H9 (cell line): ENCODE measurements around the gene CELA2B. TPM values are rescaled to one million over a fixed set of nuclear protein-coding genes. Genes with fewer than 3 reads are reported as not detected.

Experiments used
- DNase-seq: peaks from one replicate; pipeline ENCODE4 v3.0.0-alpha.2; 2017
- H2AFZ ChIP-seq: one replicate; pipeline ENCODE4 v1.6.1; 2013; ENCODE audit warnings: mild to moderate bottlenecking, low read length, control low read depth, moderate library complexity
- H2AK5ac ChIP-seq: 2 replicates; pipeline ENCODE4 v1.6.1; 2013; ENCODE audit warnings: low read length, control low read depth, mixed read lengths; ENCODE audit not compliant: insufficient read length
- H2BK120ac ChIP-seq: one replicate; pipeline ENCODE4 v1.6.1; 2013; ENCODE audit warnings: low read depth, mild to moderate bottlenecking, low read length, control low read depth, inconsistent platforms; ENCODE audit not compliant: poor library complexity, severe bottlenecking
- H2BK12ac ChIP-seq: 2 replicates; pipeline ENCODE4 v1.6.1; 2013; ENCODE audit warnings: low read length, control low read depth, mixed read lengths, low read depth; ENCODE audit not compliant: insufficient read length
- H2BK15ac ChIP-seq: 2 replicates; pipeline ENCODE4 v1.6.1; 2013; ENCODE audit warnings: low read depth, low read length, control low read depth
- H2BK20ac ChIP-seq: one replicate; pipeline ENCODE4 v1.6.1; 2013; ENCODE audit warnings: low read depth, mild to moderate bottlenecking, low read length, control low read depth, inconsistent platforms; ENCODE audit not compliant: poor library complexity, severe bottlenecking
- H2BK5ac ChIP-seq: 2 replicates; pipeline ENCODE4 v1.6.1; 2013; ENCODE audit warnings: low read length, control low read depth, mixed read lengths; ENCODE audit not compliant: insufficient read length
- H3K14ac ChIP-seq: 2 replicates; pipeline ENCODE4 v1.6.1; 2013; ENCODE audit warnings: low read length, control low read depth; ENCODE audit not compliant: insufficient read depth
- H3K18ac ChIP-seq: 2 replicates; pipeline ENCODE4 v1.6.1; 2013; ENCODE audit warnings: low read depth, mild to moderate bottlenecking, mixed read lengths, low read length, control low read depth; ENCODE audit not compliant: insufficient read length
- H3K23ac ChIP-seq: 2 replicates; pipeline ENCODE4 v1.6.1; 2013; ENCODE audit warnings: low read length, control low read depth, mixed read lengths, low read depth; ENCODE audit not compliant: insufficient read length
- H3K23me2 ChIP-seq: 2 replicates; pipeline ENCODE4 v1.6.1; 2013; ENCODE audit warnings: low read depth, mild to moderate bottlenecking, mixed read lengths, low read length, control low read depth; ENCODE audit not compliant: insufficient read length, poor library complexity, severe bottlenecking
- H3K27ac ChIP-seq: 2 replicates; pipeline ENCODE4 v1.5.1; 2013; ENCODE audit warnings: low read length, control low read depth, mixed read lengths, low read depth; ENCODE audit not compliant: insufficient read length
- H3K27me3 ChIP-seq: 2 replicates; pipeline ENCODE4 v1.6.1; 2013; ENCODE audit warnings: low read length, control low read depth, inconsistent platforms; ENCODE audit not compliant: insufficient read depth
- H3K4ac ChIP-seq: 2 replicates; pipeline ENCODE4 v1.6.1; 2013; ENCODE audit warnings: low read depth, mild to moderate bottlenecking, control low read depth, inconsistent platforms, low read length, moderate library complexity
- H3K4me1 ChIP-seq: 2 replicates; pipeline ENCODE4 v1.6.1; 2013; ENCODE audit warnings: low read length, control low read depth, inconsistent platforms; ENCODE audit not compliant: insufficient read depth
- H3K4me2 ChIP-seq: 2 replicates; pipeline ENCODE4 v1.6.1; 2013; ENCODE audit warnings: low read length, control low read depth, mixed read lengths; ENCODE audit not compliant: insufficient read length, insufficient read depth
- H3K56ac ChIP-seq: 2 replicates; pipeline ENCODE4 v1.6.1; 2013; ENCODE audit warnings: low read depth, mild to moderate bottlenecking, mixed read lengths, low read length, control low read depth; ENCODE audit not compliant: insufficient read length
- H3K79me1 ChIP-seq: 2 replicates; pipeline ENCODE4 v1.6.1; 2013; ENCODE audit warnings: low read depth, mild to moderate bottlenecking, moderate library complexity, low read length, control low read depth, inconsistent platforms; ENCODE audit not compliant: insufficient read depth, poor library complexity, severe bottlenecking
- H3K79me2 ChIP-seq: 2 replicates; pipeline ENCODE4 v1.6.1; 2013; ENCODE audit warnings: low read length, control low read depth, inconsistent platforms; ENCODE audit not compliant: insufficient read depth
- H3K9ac ChIP-seq: 2 replicates; pipeline ENCODE4 v1.6.1; 2013; ENCODE audit warnings: low read length, control low read depth, mixed read lengths; ENCODE audit not compliant: insufficient read length; ENCODE audit errors: extremely low read depth
- H3K9me3 ChIP-seq: one replicate; pipeline ENCODE4 v1.6.1; 2013; ENCODE audit warnings: low read depth, low read length, inconsistent platforms; ENCODE audit not compliant: control insufficient read depth
- H3T11ph ChIP-seq: one replicate; pipeline ENCODE4 v1.6.1; 2013; ENCODE audit warnings: mild to moderate bottlenecking, low read length, control low read depth, inconsistent platforms
- H4K20me1 ChIP-seq: one replicate; pipeline ENCODE4 v1.6.1; 2013; ENCODE audit not compliant: control insufficient read depth, insufficient read length, insufficient read depth
- H4K5ac ChIP-seq: 2 replicates; pipeline ENCODE4 v1.6.1; 2013; ENCODE audit warnings: low read depth, mild to moderate bottlenecking, mixed read lengths, low read length, control low read depth; ENCODE audit not compliant: insufficient read length
- H4K8ac ChIP-seq: replicated peaks from 2 replicates; pipeline ENCODE4 v1.6.1; 2013; ENCODE audit warnings: low read length, control low read depth, mixed read lengths, low read depth; ENCODE audit not compliant: insufficient read length
- H4K91ac ChIP-seq: 2 replicates; pipeline ENCODE4 v1.6.1; 2013; ENCODE audit warnings: low read depth, mild to moderate bottlenecking, moderate library complexity, mixed read lengths, low read length, control low read depth; ENCODE audit not compliant: insufficient read length
- H3K27ac Mint-ChIP-seq, 3 experiments: 2 replicates in 2 of 3; 3 replicates in 1 of 3; pipeline ENCODE4 v1.8.0; 2020 to 2021; ENCODE audit warnings: mixed read lengths in 3 of 3, mild to moderate bottlenecking in 1 of 3, moderate library complexity in 1 of 3
- H3K27me3 Mint-ChIP-seq: 2 replicates; pipeline ENCODE4 v1.8.0; 2021; ENCODE audit warnings: low read depth, mild to moderate bottlenecking, moderate library complexity, mixed read lengths
- H3K36me3 Mint-ChIP-seq, 3 experiments: 2 replicates in 2 of 3; 3 replicates in 1 of 3; pipeline ENCODE4 v1.8.0; 2020 to 2021; ENCODE audit warnings: low read depth in 3 of 3, mixed read lengths in 3 of 3; ENCODE audit not compliant: insufficient read depth in 1 of 3
- H3K4me1 Mint-ChIP-seq, 2 experiments: 2 replicates each; pipeline ENCODE4 v1.8.0; 2020; ENCODE audit warnings: mixed read lengths in 2 of 2
- H3K4me3 Mint-ChIP-seq, 2 experiments: 2 replicates in 1 of 2; 3 replicates in 1 of 2; pipeline ENCODE4 v1.8.0; 2020 to 2021; ENCODE audit warnings: mild to moderate bottlenecking in 2 of 2, mixed read lengths in 2 of 2, moderate library complexity in 1 of 2
- H3K9me3 Mint-ChIP-seq, 2 experiments: 2 replicates in 1 of 2; 3 replicates in 1 of 2; pipeline ENCODE4 v1.8.0; 2020; ENCODE audit warnings: mild to moderate bottlenecking in 2 of 2, mixed read lengths in 2 of 2, moderate library complexity in 1 of 2
- WGBS: extraction: QIAGEN DNeasy Blood & Tissue Kit; methylation state at CpG from one replicate; pipeline ENCODE4 v1.1.7; 2013; ENCODE audit warnings: missing lambda C conversion rate, low lambda C conversion rate, mixed read lengths; ENCODE audit not compliant: insufficient read length; ENCODE audit errors: extremely low coverage; 5-methylcytosine and 5-hydroxymethylcytosine counted together
- total RNA-seq: library from RNA; stranded (reverse); gene quantifications from 2 replicates; pipeline ENCODE4 v1.2.1, GENCODE V29; 2021
- TF ChIP-seq, protein P1 (sequence below): fragments of 200-600 bp; sonication (generic); conservative IDR thresholded peaks from 3 replicates; pipeline ENCODE4 v1.8.0; 2021; ENCODE audit warnings: antibody characterized with exemption, mild to moderate bottlenecking

Gene CELA2B
- total RNA-seq, 1 experiment from 2014 or later = not detected

DNA sequence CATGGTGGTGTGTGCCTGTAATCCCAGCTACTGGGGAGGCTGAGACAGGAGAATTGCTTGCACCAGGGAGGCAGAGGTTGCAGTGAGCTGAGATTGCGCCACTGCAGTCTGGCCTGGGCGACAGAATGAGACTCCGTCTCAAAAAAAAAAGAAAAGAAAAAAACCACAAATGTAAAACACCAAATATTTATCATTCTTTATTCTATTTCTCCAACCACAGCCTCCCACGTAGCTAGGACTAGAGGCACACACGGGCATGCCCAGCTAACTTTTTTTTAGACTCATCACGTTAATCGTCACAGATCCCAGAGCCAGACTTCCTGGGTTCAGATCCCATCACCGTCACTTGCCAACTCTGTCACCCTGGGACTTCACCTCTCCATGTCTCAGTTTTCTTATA is 64.3 kb downstream of the CELA2B start:
- Histone ChIP-seq H3K4me2 (no peak overlapping the region), H3K27me3 (no peaks in the 10 kb centered on the region), H3K23me2 (no peaks in the 10 kb centered on the region), H2AK5ac (no peak overlapping the region), H3T11ph (no peak overlapping the region), H2AFZ (no peak overlapping the region), H3K79me2 (no peaks in the 10 kb centered on the region), H2BK20ac (no peak overlapping the region), H3K27ac (no peak overlapping the region), H4K5ac (no peak overlapping the region), H3K18ac (no peak overlapping the region), H2BK15ac (no peak overlapping the region), H4K91ac (no peak overlapping the region), H3K4ac (no peak overlapping the region), H2BK120ac (no peak overlapping the region), H2BK12ac (no peak overlapping the region), H2BK5ac (no peak overlapping the region), H3K56ac (no peak overlapping the region), H3K14ac (no peak overlapping the region), H3K79me1 (no peaks in the 10 kb centered on the region), H4K8ac (no peak overlapping the region), H4K20me1 (no peaks in the 10 kb centered on the region), H3K9me3 (no peaks in the 10 kb centered on the region), H3K9ac (no peak overlapping the region), H3K4me1 (no peaks in the 10 kb centered on the region), H3K23ac (no peak overlapping the region)
- TF ChIP-seq, protein P1, sequence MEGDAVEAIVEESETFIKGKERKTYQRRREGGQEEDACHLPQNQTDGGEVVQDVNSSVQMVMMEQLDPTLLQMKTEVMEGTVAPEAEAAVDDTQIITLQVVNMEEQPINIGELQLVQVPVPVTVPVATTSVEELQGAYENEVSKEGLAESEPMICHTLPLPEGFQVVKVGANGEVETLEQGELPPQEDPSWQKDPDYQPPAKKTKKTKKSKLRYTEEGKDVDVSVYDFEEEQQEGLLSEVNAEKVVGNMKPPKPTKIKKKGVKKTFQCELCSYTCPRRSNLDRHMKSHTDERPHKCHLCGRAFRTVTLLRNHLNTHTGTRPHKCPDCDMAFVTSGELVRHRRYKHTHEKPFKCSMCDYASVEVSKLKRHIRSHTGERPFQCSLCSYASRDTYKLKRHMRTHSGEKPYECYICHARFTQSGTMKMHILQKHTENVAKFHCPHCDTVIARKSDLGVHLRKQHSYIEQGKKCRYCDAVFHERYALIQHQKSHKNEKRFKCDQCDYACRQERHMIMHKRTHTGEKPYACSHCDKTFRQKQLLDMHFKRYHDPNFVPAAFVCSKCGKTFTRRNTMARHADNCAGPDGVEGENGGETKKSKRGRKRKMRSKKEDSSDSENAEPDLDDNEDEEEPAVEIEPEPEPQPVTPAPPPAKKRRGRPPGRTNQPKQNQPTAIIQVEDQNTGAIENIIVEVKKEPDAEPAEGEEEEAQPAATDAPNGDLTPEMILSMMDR = no peak
- H3K4me3 Mint-ChIP-seq = no peak overlapping the region
- no peak overlapping the region for H3K27ac Mint-ChIP-seq
- no peaks in the 10 kb centered on the region for H3K27me3 Mint-ChIP-seq
- no CpG with 5 or more reads among the region's 8 CpGs for WGBS
- H3K4me1 Mint-ChIP-seq = no peaks in the 10 kb centered on the region
- H3K9me3 Mint-ChIP-seq = no peaks in the 10 kb centered on the region
- DNase-seq = no peak
- peaks cover 17 to 65% (median 38%) of the 10 kb centered on the region in 3 experiments; a peak in 6 of 7 replicates for H3K36me3 Mint-ChIP-seq

Other genes with a start within 250 kb of the CELA2B start
- gene FHAD1, start 228.9 kb upstream of the CELA2B start, total RNA-seq = 1.2 and 1.9 TPM in 2 replicates
- gene EFHD2, start 66.2 kb upstream of the CELA2B start, total RNA-seq = 16.5 and 16.6 TPM in 2 replicates
- not detected in 2 replicates for gene CTRC, start 37.7 kb upstream of the CELA2B start, total RNA-seq
- not detected in 2 replicates for gene CELA2A, start 19.4 kb upstream of the CELA2B start, total RNA-seq
- gene CASP9, start 48.1 kb downstream of the CELA2B start, total RNA-seq = 15.9 and 17.2 TPM in 2 replicates
- 20.7 and 22.1 TPM in 2 replicates for gene DNAJC16, start 50.7 kb downstream of the CELA2B start, total RNA-seq
- gene AGMAT, start 108.9 kb downstream of the CELA2B start, total RNA-seq = 4.0 TPM in 2 replicates
- gene DDI2, start 141.4 kb downstream of the CELA2B start, total RNA-seq = 45.0 and 51.0 TPM in 2 replicates
- 45.9 and 50.4 TPM in 2 replicates for gene PLEKHM2, start 208.2 kb downstream of the CELA2B start, total RNA-seq